Hematopoietic multipotent progenitor cell treated with erythropoietin and hydrocortisone succinate and interleukin-3 and kit ligand, for 17 days (in vitro differentiated cells): ENCODE data around the gene PTK7.

Experiments used
- DNase-seq: peaks from one replicate; pipeline ENCODE4 v3.0.0-alpha.2; 2015; ENCODE audit warnings: low spot score

Gene PTK7

DNA sequence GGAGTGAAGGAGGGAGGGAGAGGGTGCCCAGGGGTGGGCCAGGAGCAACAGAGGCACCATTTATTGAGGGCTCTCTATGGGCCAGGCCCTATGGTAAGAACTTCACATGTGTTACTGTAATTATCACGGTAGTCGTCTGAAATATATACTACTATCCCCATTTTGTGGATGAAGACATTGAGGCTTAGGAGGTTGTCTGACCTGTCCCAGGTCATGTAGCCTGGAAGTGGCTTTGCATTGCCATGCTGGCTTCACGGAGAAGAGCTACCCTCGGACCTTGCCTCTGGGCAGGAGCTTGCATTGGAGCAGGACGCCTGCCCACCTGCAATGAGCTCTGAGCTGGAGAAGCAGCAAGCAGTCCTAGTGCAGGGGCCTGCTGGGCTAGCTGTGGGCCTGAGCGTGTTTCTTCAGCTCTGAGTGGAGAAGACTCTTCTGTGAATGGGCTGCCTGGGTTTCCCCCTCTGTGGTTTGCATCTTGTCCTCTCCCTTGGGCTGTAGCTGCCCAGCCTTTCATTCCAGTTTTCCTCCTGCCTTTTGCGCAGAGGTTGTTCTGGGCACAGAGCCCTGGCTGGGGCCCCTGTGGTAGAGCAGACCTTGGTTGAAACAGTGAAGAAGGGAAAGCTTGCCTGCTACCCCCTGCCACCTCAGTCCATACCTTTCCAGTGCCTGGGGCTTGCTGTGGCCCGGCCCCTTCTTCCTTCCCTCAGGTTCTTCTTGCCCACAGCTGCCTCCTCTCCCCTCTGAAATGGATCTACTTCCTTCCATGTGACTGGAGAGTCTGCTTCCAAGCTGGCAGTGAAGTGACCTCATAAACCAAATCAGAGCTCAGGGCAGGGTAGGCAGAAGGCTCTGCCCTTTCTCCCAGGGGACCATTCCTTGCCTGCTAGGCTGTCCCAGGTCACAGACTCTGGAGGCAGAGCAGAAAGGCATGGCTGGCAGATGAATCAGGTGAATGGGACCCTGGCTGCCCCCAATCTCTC is 70.9 kb downstream of the PTK7 start:
- DNase-seq: no peak

DNA sequence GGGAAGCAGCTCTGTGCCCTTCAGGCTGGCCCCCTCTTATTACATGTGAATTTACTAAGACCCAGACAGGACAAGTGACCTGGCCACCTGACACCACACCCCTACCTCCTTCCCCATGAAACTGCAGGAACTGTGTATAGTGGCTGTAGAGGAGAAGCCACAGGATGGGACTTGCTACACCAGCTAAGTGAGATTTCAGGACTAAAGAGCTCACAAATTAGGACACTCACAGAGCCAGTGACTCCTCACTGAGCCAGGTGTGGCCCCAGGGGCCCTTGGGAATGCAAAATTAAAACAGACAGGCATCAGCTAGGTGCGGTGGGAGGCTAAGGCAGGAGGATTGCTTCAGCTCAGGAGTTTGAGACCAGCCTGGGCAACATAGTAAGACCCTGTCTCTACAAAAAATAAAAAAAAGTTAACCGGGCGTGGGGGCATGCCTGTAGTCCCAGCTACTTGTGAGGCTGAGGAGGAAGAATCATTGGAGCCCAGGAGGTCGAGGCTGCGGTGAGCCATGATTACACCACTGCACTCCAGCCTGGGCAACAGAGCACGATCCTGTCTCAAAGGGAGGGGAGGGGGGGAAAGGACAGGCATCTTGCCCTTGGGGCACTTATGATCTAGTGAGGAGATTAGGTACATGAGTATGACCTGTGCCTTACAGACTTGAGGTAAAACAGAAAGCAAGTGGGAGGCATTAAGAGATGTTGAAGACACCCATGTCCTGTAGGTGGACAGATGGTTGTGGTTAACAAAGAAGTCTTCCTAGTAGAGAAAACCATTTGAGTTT is 71.8 kb downstream of the PTK7 start:
- DNase-seq: no peak

DNA sequence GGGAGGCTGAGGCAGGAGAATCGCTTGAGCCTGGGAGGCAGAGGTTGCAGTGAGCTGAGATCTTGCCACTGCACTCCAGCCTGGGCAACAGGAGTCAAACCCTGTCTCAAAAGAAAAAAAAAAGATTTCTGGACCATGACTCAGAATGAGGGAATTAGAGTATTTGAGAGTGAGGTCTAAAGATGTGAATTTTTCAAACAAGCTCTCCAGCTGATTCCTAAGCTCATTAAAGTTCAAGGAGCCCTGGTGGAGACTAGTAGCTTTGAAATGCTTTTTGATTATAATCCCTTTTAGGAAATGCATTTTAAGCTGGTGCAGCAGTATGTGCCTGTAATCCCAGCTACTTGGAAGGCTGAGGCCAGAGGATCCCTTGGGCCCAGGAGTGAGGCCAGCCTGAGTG is 73.2 kb downstream of the PTK7 start:
- no peak for DNase-seq

DNA sequence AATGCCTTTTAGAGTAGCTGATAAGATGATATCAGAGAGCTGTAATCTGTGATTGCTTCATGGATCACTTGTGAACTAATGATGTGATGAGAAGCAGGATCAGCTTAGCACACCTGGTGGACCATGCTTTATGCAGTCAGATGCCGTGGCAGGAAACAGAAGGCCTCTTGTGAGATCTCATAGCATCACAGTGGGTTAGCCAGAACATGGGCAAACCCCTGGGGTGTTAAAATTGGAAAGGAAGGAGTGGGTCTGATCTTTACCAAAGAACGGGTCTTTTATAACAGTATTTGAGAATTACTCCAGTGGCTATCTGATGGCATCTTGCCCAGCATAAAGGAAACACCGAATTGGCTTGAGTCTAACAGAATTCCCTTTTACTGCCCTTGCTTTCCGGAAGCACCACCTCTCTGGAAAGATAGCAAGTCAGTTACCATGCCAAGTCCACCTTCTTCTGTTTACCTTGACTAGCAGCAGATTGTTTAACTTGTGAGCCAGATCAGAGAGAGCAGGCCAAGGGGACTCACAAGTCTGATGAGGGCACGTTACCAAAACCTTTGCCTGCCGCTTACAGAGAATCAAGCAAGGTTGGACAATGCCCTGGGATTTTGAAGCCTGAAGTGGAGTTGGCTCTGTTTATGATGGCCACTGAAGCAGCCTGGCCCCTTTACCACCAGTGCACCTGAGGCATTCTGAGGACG is 74.1 kb downstream of the PTK7 start:
- DNase-seq: no peak

DNA sequence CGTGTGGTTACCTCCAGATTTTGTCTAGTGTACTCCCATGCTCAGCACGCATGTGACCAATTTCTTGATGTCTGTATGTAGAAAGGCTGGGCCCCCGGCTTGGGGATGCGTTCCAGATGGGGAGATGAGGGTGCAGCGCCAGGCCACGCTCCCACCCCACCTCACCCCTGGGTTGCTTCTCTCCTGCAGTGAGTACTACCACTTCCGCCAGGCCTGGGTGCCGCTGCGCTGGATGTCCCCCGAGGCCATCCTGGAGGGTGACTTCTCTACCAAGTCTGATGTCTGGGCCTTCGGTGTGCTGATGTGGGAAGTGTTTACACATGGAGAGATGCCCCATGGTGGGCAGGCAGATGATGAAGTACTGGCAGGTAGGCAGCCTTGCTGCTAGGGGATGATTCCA is 83.5 kb downstream of the PTK7 start:
- DNase-seq: no peak

DNA sequence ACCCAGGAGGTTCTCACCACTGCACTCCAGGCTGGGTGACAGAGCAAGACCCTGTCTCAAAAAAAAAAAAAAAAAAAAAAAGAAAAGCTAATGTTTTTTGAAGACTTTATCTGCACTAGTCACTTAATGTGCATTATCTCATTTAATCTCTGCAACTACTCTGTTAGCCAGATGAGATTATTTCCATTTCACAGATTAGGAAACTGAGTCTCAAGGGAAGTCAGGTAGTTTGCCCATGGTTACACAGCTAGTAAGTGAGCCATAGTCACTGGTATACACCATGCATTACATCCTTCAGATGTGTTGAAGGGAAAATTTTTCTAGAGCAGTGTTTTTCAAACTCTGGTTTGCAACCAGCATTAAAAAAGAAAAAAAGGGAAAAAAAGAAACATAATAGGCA is 87.8 kb downstream of the PTK7 start:
- no peak for DNase-seq

DNA sequence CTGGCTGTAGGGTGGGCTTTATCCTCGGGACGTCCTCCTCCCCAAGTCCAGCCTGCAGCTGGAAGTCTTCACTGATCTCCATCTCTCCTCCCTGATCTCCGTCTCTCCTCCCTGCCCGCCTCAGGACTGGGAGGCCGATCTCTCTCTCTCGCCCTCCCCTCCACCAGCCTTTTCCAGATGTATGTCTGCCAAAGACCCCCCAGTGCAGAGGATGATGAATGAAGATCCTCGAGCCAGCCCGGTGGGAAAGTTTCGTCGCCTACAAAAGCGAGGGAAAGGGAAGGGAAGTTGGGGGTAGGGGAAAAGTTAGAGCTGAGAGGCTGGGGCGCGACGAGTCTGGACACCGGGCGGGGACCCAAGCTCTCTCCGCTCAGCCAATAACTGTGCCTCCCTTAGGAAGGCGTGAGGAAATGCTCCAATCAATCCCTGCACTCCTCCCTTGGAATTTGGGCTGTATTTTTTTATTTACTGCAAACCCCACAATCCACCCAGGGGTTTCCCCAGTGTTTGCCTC is 94.4 kb downstream of the PTK7 start:
- no peak for DNase-seq

DNA sequence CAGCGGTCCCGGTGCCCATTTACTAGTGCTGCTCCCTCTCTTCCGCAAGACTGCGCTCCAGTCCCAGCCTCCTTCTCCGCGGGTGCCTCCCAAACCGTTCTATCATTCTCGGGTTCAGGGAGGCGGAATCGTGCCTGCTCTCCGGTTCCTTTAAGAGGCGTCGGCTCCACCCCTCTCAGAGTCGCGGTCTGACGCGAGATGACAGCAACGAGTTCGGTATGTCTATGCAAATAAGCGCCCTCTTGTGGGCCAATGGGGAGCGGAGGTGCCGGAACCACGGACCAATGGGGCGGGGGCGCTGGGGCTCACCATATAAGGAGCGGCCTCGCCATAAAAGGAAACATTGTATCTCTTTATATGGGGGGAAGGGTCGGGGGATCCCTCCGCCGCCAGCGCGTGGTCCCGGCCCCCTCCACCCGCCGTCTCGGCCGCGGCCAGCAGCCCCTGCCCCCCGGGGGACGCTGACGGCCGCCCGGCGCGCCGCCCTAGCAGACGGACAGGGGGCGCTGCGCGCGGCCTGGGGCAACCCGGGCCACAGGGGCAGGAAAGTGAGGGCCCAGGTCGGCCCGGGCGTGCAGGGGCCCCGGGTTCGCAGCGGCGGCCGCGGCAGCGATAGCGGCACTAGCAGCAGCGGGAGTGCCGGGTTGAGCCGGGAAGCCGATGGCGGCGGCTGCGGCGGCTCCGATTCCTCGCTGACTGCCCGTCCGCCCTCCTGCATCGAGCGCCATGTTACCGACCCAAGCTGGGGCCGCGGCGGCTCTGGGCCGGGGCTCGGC is 95.0 kb downstream of the PTK7 start, which contains the start of gene SRF:
Gene SRF, plus strand, starts transcription at position 339 of the 776 bp plus-strand sequence. Its CDS starts 388 bp downstream, at position 727.
- peak; percentile 99 for DNase-seq

DNA sequence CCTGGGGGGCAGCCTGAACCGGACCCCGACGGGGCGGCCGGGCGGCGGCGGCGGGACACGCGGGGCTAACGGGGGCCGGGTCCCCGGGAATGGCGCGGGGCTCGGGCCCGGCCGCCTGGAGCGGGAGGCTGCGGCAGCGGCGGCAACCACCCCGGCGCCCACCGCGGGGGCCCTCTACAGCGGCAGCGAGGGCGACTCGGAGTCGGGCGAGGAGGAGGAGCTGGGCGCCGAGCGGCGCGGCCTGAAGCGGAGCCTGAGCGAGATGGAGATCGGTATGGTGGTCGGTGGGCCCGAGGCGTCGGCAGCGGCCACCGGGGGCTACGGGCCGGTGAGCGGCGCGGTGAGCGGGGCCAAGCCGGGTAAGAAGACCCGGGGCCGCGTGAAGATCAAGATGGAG is 95.6 kb downstream of the PTK7 start:
- DNase-seq: no peak

DNA sequence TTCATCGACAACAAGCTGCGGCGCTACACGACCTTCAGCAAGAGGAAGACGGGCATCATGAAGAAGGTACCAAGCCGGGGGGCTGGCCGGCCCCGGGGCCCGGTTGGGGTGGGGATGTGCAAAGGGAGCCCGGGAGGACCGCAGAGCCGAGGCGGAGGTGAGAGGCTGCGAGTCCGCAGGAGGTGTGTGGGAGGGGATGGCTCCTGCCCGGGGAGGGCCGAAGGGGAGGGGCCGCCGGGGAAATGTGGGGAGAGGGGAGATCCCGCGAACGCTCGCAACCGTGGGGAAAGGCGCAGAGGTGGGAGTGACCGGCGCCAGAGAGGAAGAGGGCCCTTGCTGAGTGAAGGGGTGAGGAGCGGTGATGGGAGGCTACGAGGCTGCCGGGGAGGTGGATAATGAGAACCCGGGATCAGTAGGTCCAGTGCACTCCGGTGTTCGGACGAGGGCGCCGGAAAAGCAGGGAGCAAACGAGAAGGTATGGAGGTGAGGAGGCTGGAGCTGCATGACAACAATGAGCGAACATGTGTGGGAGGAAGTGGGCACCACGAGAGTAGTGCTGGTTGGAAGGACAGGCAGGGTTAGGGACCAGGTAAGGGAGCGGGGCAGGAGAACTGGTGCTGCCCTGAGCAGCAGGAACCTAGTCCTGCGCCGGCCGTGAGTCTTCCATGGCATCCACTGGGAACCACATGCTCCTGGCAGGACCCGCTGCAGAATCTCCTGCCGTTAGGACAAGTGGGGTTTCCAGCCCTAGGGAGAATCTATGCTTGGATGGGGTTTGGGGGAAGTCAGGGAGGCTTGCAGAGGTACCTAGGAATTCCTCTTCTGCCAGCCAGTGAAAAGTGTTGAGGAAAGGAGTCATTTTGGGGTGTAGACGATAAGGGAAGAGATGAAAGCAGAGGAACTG is 96.2 kb downstream of the PTK7 start:
- DNase-seq: peak; percentile 37

DNA sequence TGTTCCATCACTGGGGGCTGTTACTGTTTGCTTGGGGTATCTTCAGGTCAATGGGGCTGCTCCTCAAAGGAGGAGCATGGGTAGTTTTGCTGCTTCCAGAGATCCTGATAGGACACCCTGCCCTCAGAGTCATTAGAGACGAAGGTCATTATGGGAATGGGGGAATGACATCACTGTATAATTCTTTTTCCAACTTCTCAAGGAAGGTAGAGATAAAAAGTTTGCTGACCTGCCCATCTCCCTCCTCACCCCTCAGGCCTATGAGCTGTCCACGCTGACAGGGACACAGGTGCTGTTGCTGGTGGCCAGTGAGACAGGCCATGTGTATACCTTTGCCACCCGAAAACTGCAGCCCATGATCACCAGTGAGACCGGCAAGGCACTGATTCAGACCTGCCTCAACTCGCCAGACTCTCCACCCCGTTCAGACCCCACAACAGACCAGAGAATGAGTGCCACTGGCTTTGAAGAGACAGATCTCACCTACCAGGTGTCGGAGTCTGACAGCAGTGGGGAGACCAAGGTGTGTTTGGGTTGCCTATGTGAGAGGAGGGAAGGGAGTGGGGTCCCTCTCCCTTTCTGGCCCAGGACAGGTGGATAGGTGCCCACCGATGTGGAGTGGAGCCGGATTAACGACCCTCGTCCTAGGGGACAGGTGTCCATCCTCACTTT is 97.6 kb downstream of the PTK7 start:
- DNase-seq: no peak

DNA sequence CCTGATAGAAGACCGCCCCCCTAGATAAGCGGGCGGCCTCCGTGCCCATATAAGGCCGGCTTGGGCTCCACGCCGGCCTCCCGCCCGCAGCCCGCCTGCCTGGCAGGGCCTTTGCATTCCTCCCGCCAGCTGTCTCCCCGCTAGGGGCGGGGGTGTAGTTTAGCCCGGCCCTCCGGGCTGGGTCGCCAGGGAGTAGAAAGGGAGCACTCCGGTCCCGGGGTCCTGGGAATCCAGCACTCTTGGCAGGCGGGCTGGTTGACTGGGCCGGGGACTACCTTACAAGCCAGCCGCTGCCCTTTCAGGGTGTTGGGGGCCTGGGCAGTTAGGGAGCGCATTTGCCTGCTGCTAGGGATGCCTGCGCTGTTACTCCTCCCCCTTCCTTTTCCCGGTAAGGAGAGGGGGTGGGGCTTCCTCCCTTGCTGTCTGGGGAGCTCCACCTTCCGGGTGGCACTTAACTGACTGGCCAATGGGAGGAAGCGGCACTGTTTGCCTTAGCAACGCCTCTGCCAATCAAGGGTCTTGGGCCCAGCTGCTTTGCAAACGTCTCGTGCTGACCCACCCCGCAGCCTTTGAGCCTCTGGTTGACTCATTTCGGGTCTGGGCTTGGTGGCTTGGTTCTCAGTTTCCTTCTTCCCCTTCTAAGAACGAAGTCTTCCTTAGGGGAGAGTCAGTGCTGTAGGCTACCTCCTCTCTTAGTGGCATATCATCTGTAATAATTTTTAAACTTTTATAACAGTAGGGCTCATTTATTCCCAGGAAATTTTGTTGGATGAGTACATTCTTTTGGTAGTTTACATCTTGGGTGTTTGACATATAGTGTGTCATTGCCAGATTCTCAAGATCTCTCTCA is 98.4 kb downstream of the PTK7 start:
- DNase-seq: peak; percentile 98

DNA sequence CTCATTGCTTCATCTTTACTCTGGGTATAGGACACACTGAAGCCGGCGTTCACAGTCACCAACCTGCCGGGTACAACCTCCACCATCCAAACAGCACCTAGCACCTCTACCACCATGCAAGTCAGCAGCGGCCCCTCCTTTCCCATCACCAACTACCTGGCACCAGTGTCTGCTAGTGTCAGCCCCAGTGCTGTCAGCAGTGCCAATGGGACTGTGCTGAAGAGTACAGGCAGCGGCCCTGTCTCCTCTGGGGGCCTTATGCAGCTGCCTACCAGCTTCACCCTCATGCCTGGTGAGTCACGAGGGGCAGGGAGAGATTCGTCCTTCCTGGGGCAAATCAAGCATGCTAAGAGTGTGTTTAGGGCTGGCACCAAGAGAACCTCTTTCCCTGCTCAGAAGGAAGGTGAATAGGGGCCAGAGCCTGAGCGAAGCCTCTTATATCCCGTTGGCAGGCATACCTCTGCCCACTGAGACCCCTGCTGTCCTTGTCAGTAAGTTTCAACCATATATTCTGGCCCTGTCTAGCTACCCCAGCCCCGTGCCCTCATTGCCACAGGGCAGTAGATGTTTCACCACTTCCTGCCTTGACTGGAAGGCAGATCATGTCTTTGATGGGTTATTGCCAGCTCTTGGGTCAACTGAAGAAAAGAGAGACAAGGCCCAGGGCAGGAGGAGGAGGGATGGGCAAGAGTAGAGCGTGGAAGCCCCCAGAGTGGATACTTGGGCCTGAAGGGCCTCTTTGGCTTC is 99.7 kb downstream of the PTK7 start:
- DNase-seq: no peak

DNA sequence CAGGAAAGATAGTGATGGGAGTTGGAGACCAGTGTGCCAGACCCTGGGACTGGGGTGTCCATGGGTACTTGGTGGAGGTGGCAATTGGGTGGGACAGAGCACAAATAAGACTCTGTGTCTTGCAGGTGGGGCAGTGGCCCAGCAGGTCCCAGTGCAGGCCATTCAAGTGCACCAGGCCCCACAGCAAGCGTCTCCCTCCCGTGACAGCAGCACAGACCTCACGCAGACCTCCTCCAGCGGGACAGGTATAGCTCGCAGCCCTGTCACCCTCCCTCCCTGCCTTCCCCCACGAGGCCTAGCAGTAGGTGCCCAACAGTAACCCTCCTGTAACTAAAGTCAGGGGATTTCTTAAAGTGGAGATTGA is 100.3 kb downstream of the PTK7 start:
- DNase-seq: no peak

DNA sequence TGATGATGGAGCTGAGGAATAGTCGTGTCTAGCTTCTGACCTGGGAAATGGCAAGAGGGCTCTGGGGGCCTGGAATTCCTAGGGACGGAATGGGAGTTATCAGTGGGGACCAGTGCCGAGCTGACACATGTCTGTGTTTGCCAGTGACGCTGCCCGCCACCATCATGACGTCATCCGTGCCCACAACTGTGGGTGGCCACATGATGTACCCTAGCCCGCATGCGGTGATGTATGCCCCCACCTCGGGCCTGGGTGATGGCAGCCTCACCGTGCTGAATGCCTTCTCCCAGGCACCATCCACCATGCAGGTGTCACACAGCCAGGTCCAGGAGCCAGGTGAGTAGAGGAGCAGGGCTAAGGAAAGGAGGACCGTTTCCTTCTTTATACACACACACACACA is 102.0 kb downstream of the PTK7 start:
- DNase-seq: no peak

DNA sequence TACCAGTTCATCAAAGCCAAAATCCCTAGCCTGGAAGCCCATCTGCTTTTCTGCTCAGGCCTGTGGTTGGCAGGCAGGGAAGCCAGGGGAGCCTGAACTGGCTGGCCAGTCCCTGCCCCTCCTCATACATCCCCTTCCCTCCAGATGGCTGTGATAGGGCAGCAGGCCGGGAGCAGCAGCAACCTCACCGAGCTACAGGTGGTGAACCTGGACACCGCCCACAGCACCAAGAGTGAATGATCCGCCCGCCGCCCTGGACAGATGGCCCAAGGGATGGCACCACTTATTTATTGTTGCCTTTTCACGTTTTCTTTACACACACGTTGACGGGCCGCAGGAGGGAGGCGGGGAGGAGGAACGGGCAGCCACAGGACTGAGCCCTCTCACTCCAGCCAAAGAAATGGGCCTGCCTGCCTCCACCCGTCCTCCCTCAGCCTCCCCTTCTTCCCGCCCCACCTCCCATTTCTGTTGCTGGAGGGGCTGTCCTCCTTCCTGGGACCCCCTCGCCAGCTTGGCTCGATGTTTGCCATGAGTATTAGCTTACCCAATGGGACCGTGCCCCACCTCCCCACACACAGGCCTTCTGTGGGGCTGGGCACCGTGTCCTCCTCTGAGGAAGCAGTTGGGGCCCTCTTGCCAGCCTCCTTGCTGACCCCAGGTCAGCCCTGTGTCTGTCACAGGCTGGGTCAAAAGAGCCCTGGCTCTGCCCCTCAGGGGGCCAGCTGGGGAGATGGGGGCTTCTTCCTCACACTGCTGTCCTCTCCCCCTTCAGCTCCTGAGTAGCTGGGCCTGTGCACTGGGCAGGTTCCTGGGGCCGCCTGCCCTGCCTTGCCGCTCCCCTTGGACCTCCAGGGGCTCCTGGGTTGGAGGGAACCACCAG is 103.1 kb downstream of the PTK7 start:
- no peak for DNase-seq

DNA sequence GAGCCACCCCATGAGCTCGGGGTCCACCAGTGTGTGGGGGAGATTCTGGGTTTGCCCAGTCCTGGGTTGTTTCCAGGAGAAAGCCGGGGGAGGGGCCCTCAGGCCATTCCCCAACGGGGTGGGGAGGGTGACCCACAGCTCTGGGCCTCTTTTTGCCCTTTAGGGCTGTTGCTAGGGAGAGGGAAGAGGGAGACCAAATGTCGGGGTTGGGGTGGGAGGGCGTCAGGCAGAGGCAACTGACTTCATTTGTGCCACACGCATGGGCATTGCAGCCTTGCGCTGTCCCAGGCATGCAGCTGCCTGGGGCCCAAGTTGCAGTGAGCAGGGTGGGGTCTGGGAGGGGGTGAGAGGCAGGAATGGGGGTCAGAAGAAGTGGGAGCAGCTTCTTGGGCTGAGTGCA is 103.9 kb downstream of the PTK7 start:
- DNase-seq: no peak
